GM12878 (cell line): ENCODE results near the gene SP2.

Source experiments
- CHD4 ChIP-seq: fragments of 200-600 bp; sonication (generic); IDR thresholded peaks from 2 replicates; pipeline ENCODE4 v1.6.1; 2016; ENCODE audit warnings: mild to moderate bottlenecking
- CTCF ChIP-seq, 3 experiments: IDR thresholded peaks in 2 of 3; conservative IDR thresholded peaks in 1 of 3; 2 replicates each; pipeline ENCODE4 v1.5.1; 2011; ENCODE audit warnings: low read depth in 3 of 3, low read length in 3 of 3, mild to moderate bottlenecking in 3 of 3, control low read depth in 2 of 3, moderate library complexity in 2 of 3, inconsistent platforms in 1 of 3, mixed read lengths in 1 of 3; ENCODE audit not compliant: control insufficient read depth in 2 of 3, insufficient read depth in 1 of 3; ENCODE audit errors: extremely low read depth in 1 of 3
- EZH2 ChIP-seq: IDR thresholded peaks from 2 replicates; pipeline ENCODE4 v1.6.1; 2012; ENCODE audit warnings: low read depth, mild to moderate bottlenecking, control low read depth, inconsistent platforms, low read length, borderline replicate concordance; ENCODE audit not compliant: control insufficient read depth
- MAX ChIP-seq: IDR thresholded peaks from 2 replicates; pipeline ENCODE4 v1.6.1; 2012; ENCODE audit warnings: low read depth, low read length, improper control_type of control experiment
- MXI1 ChIP-seq: fragments of 150-350 bp; IDR thresholded peaks from 2 replicates; pipeline ENCODE4 v1.6.1; 2011; ENCODE audit warnings: low read depth, mild to moderate bottlenecking, inconsistent platforms, low read length, improper control_type of control experiment
- MYC ChIP-seq: IDR thresholded peaks from 2 replicates; pipeline ENCODE4 v1.6.1; 2011; ENCODE audit warnings: mild to moderate bottlenecking, low read length, moderate library complexity, inconsistent platforms; ENCODE audit not compliant: insufficient read depth, insufficient replicate concordance, insufficient read length, severe bottlenecking
- NKRF ChIP-seq: fragments of 450-650 bp; conservative IDR thresholded peaks from 2 replicates; pipeline ENCODE4 v1.6.1; 2017; ENCODE audit warnings: mild to moderate bottlenecking, moderate library complexity
- PBX3 ChIP-seq: IDR thresholded peaks from 2 replicates; pipeline ENCODE4 v1.6.1; 2011; ENCODE audit warnings: mild to moderate bottlenecking, low read depth, low read length, moderate library complexity; ENCODE audit not compliant: insufficient replicate concordance
- POLR2A ChIP-seq: IDR thresholded peaks from 2 replicates; pipeline ENCODE4 v1.6.1; 2011; ENCODE audit warnings: low read depth, mild to moderate bottlenecking, low read length
- RCOR1 ChIP-seq: conservative IDR thresholded peaks from 2 replicates; pipeline ENCODE4 v1.6.1; 2012; ENCODE audit warnings: low read depth, low read length, improper control_type of control experiment
- REST ChIP-seq: IDR thresholded peaks from 2 replicates; pipeline ENCODE4 v1.6.1; 2012; ENCODE audit warnings: mild to moderate bottlenecking, low read depth, low read length
- TCF12 ChIP-seq: IDR thresholded peaks from 2 replicates; pipeline ENCODE4 v1.6.1; 2011; ENCODE audit warnings: low read depth, mild to moderate bottlenecking, low read length

- no peak for TF ChIP-seq MYC
- TF ChIP-seq NKRF, result no peak
- TF ChIP-seq CTCF (IDR thresholded peaks at IDR 0.05 in 2 of 3, conservative IDR thresholded peaks at IDR 0.05 in 1 of 3; ENCODE audit: control insufficient read depth in 2 of 3, extremely low read depth in 1 of 3, insufficient read depth in 1 of 3, low read depth in 3 of 3, low read length in 3 of 3), result no peak
- no peak for TF ChIP-seq POLR2A
- no peak for TF ChIP-seq EZH2
- TF ChIP-seq RCOR1, result no peak
- no peak for TF ChIP-seq PBX3
- no peak for TF ChIP-seq MAX
- no peak for TF ChIP-seq REST
- TF ChIP-seq MXI1, result no peak
- no peak for TF ChIP-seq CHD4
- TF ChIP-seq TCF12, result no peak
Measured at GRCh38 chr17:47917581-47917980, 21.5 kb downstream of the SP2 start.
